Subcutaneous abdominal adipose tissue (tissue), 5 donors: ENCODE data around the gene FBXL17.

ENCODE experiments used
- H3K27ac ChIP-seq: one replicate; pipeline ENCODE4 v1.7.0; 2013; ENCODE audit warnings: low read depth, mild to moderate bottlenecking, inconsistent platforms, low read length, moderate library complexity
- H3K27me3 ChIP-seq, 5 donors: one replicate each; pipeline ENCODE4 v1.7.0; 2013; ENCODE audit warnings: low read length in 5 of 5, inconsistent platforms in 1 of 5; ENCODE audit not compliant: control insufficient read depth in 5 of 5, insufficient read depth in 4 of 5
- H3K36me3 ChIP-seq, 5 donors: one replicate each; pipeline ENCODE4 v1.7.0; 2013; ENCODE audit warnings: low read length in 5 of 5; ENCODE audit not compliant: control insufficient read depth in 5 of 5, insufficient read depth in 5 of 5
- H3K4me1 ChIP-seq, 5 donors: one replicate each; pipeline ENCODE4 v1.7.0; 2013; ENCODE audit warnings: low read length in 5 of 5, mild to moderate bottlenecking in 3 of 5, moderate library complexity in 1 of 5; ENCODE audit not compliant: control insufficient read depth in 5 of 5, insufficient read depth in 5 of 5
- H3K4me3 ChIP-seq, 5 donors: one replicate each; pipeline ENCODE4 v1.7.0; 2013; ENCODE audit warnings: low read length in 5 of 5, low read depth in 1 of 5
- H3K9ac ChIP-seq, 5 donors: one replicate each; pipeline ENCODE4 v1.7.0; 2013; ENCODE audit warnings: low read length in 5 of 5, mild to moderate bottlenecking in 4 of 5, moderate library complexity in 3 of 5
- H3K9me3 ChIP-seq, 5 donors: one replicate each; pipeline ENCODE4 v1.7.0; 2013; ENCODE audit warnings: low read length in 5 of 5; ENCODE audit not compliant: control insufficient read depth in 5 of 5
- donor health status: healthy.
- donor health status: healthy.
- donor health status: healthy.
- donor health status: healthy.
- donor health status: healthy.

The FBXL17 gene

GRCh38 chr5:108375768-108376167 is 6.1 kb downstream of the FBXL17 start:
- Histone ChIP-seq H3K4me3 (no peak overlapping the region), H3K9ac (no peak overlapping the region), H3K27ac (no peak overlapping the region), H3K27me3 (no peaks in the 10 kb centered on the region), H3K4me1 (peaks cover 0 to 19% (median 16%) of the 10 kb centered on the region in 5 donors), H3K9me3 (peaks cover 7 to 38% (median 34%) of the 10 kb centered on the region in 5 donors), H3K36me3 (peaks cover 0 to 2% (median 0%) of the 10 kb centered on the region in 5 donors)

GRCh38 chr5:108373426-108373825 is 8.5 kb downstream of the FBXL17 start:
- Histone ChIP-seq H3K4me1 (peaks cover 0 to 1% (median under 1%) of the 10 kb centered on the region in 5 donors), H3K27ac (no peak overlapping the region), H3K27me3 (no peaks in the 10 kb centered on the region), H3K9ac (no peak overlapping the region), H3K4me3 (peak overlapping the region in 3 of 5 donors; percentile 24 to 50 (median 41)), H3K9me3 (peaks cover 7 to 38% (median 34%) of the 10 kb centered on the region in 5 donors), H3K36me3 (peaks cover 0 to 2% (median 0%) of the 10 kb centered on the region in 5 donors)

GRCh38 chr5:108372369-108372768 is 9.5 kb downstream of the FBXL17 start:
- H3K27ac ChIP-seq: no peak overlapping the region
- no peaks in the 10 kb centered on the region for H3K4me1 ChIP-seq
- H3K36me3 ChIP-seq: peaks cover 0 to 2% (median 0%) of the 10 kb centered on the region in 5 donors
- H3K9ac ChIP-seq: no peak overlapping the region
- H3K27me3 ChIP-seq: no peaks in the 10 kb centered on the region
- H3K9me3 ChIP-seq: peaks cover 7 to 38% (median 34%) of the 10 kb centered on the region in 5 donors
- no peak overlapping the region for H3K4me3 ChIP-seq

GRCh38 chr5:108371263-108371662 is 10.6 kb downstream of the FBXL17 start:
- H3K27ac ChIP-seq: no peak overlapping the region
- H3K27me3 ChIP-seq: no peaks in the 10 kb centered on the region
- no peak overlapping the region for H3K4me3 ChIP-seq
- H3K4me1 ChIP-seq: no peaks in the 10 kb centered on the region
- H3K36me3 ChIP-seq: peaks cover 0 to 6% (median 0%) of the 10 kb centered on the region in 5 donors
- peaks cover 7 to 38% (median 31%) of the 10 kb centered on the region in 5 donors for H3K9me3 ChIP-seq
- H3K9ac ChIP-seq: no peak overlapping the region

GRCh38 chr5:108369167-108369566 is 12.7 kb downstream of the FBXL17 start:
- Histone ChIP-seq H3K27ac (no peak overlapping the region), H3K4me3 (no peak overlapping the region), H3K4me1 (peaks cover 0 to 4% (median 0%) of the 10 kb centered on the region in 5 donors), H3K9me3 (peaks cover 0 to 19% (median 13%) of the 10 kb centered on the region in 5 donors), H3K27me3 (no peaks in the 10 kb centered on the region), H3K9ac (no peak overlapping the region), H3K36me3 (peaks cover 0 to 17% (median 3%) of the 10 kb centered on the region in 5 donors)

- Histone ChIP-seq H3K9ac (no peak overlapping the region), H3K27ac (no peak overlapping the region), H3K9me3 (peaks cover 0 to 11% (median 5%) of the 10 kb centered on the region in 5 donors), H3K4me3 (no peak overlapping the region), H3K27me3 (no peaks in the 10 kb centered on the region), H3K36me3 (peaks cover 0 to 17% (median 5%) of the 10 kb centered on the region in 5 donors), H3K4me1 (peaks cover 0 to 4% (median 0%) of the 10 kb centered on the region in 5 donors)
Observed at GRCh38 chr5:108367679-108368334, 14.1 kb downstream of the FBXL17 start.

GRCh38 chr5:108366500-108366899 is 15.4 kb downstream of the FBXL17 start:
- Histone ChIP-seq H3K27me3 (no peaks in the 10 kb centered on the region), H3K9me3 (no peaks in the 10 kb centered on the region), H3K27ac (no peak overlapping the region), H3K4me3 (no peak overlapping the region), H3K4me1 (peaks cover 0 to 4% (median 0%) of the 10 kb centered on the region in 5 donors), H3K9ac (no peak overlapping the region), H3K36me3 (peaks cover 0 to 14% (median 5%) of the 10 kb centered on the region in 5 donors)

GRCh38 chr5:108361771-108362170 is 20.1 kb downstream of the FBXL17 start:
- Histone ChIP-seq H3K9ac (no peak overlapping the region), H3K27me3 (no peaks in the 10 kb centered on the region), H3K36me3 (peaks cover 0 to 19% (median 5%) of the 10 kb centered on the region in 5 donors), H3K4me3 (no peak overlapping the region), H3K4me1 (peaks cover 0 to 4% (median 0%) of the 10 kb centered on the region in 5 donors), H3K27ac (no peak overlapping the region), H3K9me3 (no peaks in the 10 kb centered on the region)

GRCh38 chr5:108361239-108361638 is 20.7 kb downstream of the FBXL17 start:
- H3K4me3 ChIP-seq: no peak overlapping the region
- H3K9ac ChIP-seq: no peak overlapping the region
- H3K36me3 ChIP-seq: peaks cover 0 to 17% (median 5%) of the 10 kb centered on the region in 5 donors
- H3K9me3 ChIP-seq: no peaks in the 10 kb centered on the region
- H3K27me3 ChIP-seq: no peaks in the 10 kb centered on the region
- H3K27ac ChIP-seq: no peak overlapping the region
- H3K4me1 ChIP-seq: peaks cover 0 to 4% (median 0%) of the 10 kb centered on the region in 5 donors

- no peak overlapping the region for H3K4me3 ChIP-seq
Observed at GRCh38 chr5:108360280-108360679, 21.6 kb downstream of the FBXL17 start.

More at GRCh38 chr5:108360280-108360679, 21.6 kb downstream of the FBXL17 start:
- H3K9me3 ChIP-seq: no peaks in the 10 kb centered on the region
- H3K4me1 ChIP-seq: peaks cover 0 to 2% (median 0%) of the 10 kb centered on the region in 5 donors
- H3K36me3 ChIP-seq: peaks cover 0 to 13% (median 5%) of the 10 kb centered on the region in 5 donors
- no peaks in the 10 kb centered on the region for H3K27me3 ChIP-seq
- no peak overlapping the region for H3K27ac ChIP-seq
- no peak overlapping the region for H3K9ac ChIP-seq
